ENCODE measurements around the gene IDH3A. TPM values are rescaled to one million over a fixed set of nuclear protein-coding genes. Genes with fewer than 3 reads are reported as not detected.

Gene IDH3A
- total RNA-seq, 2 donors from 2014 or later, result 34.2 to 43.2 TPM

- Mint-ChIP-seq H3K4me1 (peaks cover 2% of the 10 kb centered on the region), H3K27me3 (ENCODE audit: insufficient read depth) (no peaks in the 10 kb centered on the region), H3K4me3 (no peak overlapping the region), H3K36me3 (ENCODE audit: low read depth) (peaks cover 19% of the 10 kb centered on the region), H3K9me3 (no peaks in the 10 kb centered on the region), H3K27ac (no peak overlapping the region)
- no peaks in the 10 kb centered on the region for H3K36me3 ChIP-seq (ENCODE audit: control insufficient read depth, insufficient read depth, low read length)
- no peak for DNase-seq
- no peaks in the 10 kb centered on the region for H3K4me1 ChIP-seq (ENCODE audit: control insufficient read depth, insufficient read depth, low read length)
- H3K27me3 ChIP-seq (ENCODE audit: control insufficient read depth, insufficient read depth, low read length, poor library complexity, severe bottlenecking), result no peaks in the 10 kb centered on the region
- no peak overlapping the region for H3K4me3 ChIP-seq (ENCODE audit: low read length)
- no peak for TF ChIP-seq CTCF (conservative IDR thresholded peaks at IDR 0.05)
- WGBS, 2 experiments (ENCODE audit: insufficient coverage in 1 of 2, insufficient read length in 1 of 2), result 90 to 92% methylated on average over 5 to 6 of the region's 6 CpGs
- H3K27ac ChIP-seq (ENCODE audit: low read depth, low read length), result no peak overlapping the region
- H3K9ac ChIP-seq (ENCODE audit: extremely low read depth, low read length, poor library complexity, severe bottlenecking), result no peak overlapping the region
- no peaks in the 10 kb centered on the region for H3K9me3 ChIP-seq (ENCODE audit: control insufficient read depth, low read length)
Observed at GRCh38 chr15:78110096-78110495, 39.1 kb upstream of the IDH3A start.

- Histone ChIP-seq H3K27me3 (ENCODE audit: control insufficient read depth, insufficient read depth, low read length, poor library complexity, severe bottlenecking) (no peaks in the 10 kb centered on the region), H3K9ac (ENCODE audit: extremely low read depth, low read length, poor library complexity, severe bottlenecking) (no peak overlapping the region), H3K36me3 (ENCODE audit: control insufficient read depth, insufficient read depth, low read length) (no peaks in the 10 kb centered on the region), H3K4me3 (ENCODE audit: low read length) (no peak overlapping the region), H3K4me1 (ENCODE audit: control insufficient read depth, insufficient read depth, low read length) (no peaks in the 10 kb centered on the region), H3K9me3 (ENCODE audit: control insufficient read depth, low read length) (no peaks in the 10 kb centered on the region), H3K27ac (ENCODE audit: low read depth, low read length) (no peak overlapping the region)
- no peak for DNase-seq
- peaks cover 2% of the 10 kb centered on the region for H3K4me1 Mint-ChIP-seq
- no peaks in the 10 kb centered on the region for H3K9me3 Mint-ChIP-seq
- WGBS, 2 experiments (ENCODE audit: insufficient coverage in 1 of 2, insufficient read length in 1 of 2), result 95% methylated on average over 7 to 10 of the region's 10 CpGs
- no peak overlapping the region for H3K27ac Mint-ChIP-seq
- H3K27me3 Mint-ChIP-seq (ENCODE audit: insufficient read depth), result no peaks in the 10 kb centered on the region
- no peak overlapping the region for H3K4me3 Mint-ChIP-seq
- H3K36me3 Mint-ChIP-seq (ENCODE audit: low read depth), result peaks cover 12% of the 10 kb centered on the region
- TF ChIP-seq CTCF (conservative IDR thresholded peaks at IDR 0.05), result no peak
Observed at GRCh38 chr15:78110916-78111475, 38.2 kb upstream of the IDH3A start.

GRCh38 chr15:78111788-78112187 is 37.4 kb upstream of the IDH3A start:
- Histone ChIP-seq H3K9me3 (ENCODE audit: control insufficient read depth, low read length) (no peaks in the 10 kb centered on the region), H3K36me3 (ENCODE audit: control insufficient read depth, insufficient read depth, low read length) (no peaks in the 10 kb centered on the region), H3K27me3 (ENCODE audit: control insufficient read depth, insufficient read depth, low read length, poor library complexity, severe bottlenecking) (no peaks in the 10 kb centered on the region), H3K4me1 (ENCODE audit: control insufficient read depth, insufficient read depth, low read length) (no peaks in the 10 kb centered on the region), H3K9ac (ENCODE audit: extremely low read depth, low read length, poor library complexity, severe bottlenecking) (no peak overlapping the region), H3K4me3 (ENCODE audit: low read length) (no peak overlapping the region), H3K27ac (ENCODE audit: low read depth, low read length) (no peak overlapping the region)
- no peak for DNase-seq
- 95 to 100% methylated on average over 1 to 3 of the region's 3 CpGs for WGBS, 2 experiments (ENCODE audit: insufficient coverage in 1 of 2, insufficient read length in 1 of 2)
- Mint-ChIP-seq H3K4me1 (peaks cover 2% of the 10 kb centered on the region), H3K27me3 (ENCODE audit: insufficient read depth) (no peaks in the 10 kb centered on the region), H3K4me3 (no peak overlapping the region), H3K27ac (no peak overlapping the region), H3K9me3 (no peaks in the 10 kb centered on the region), H3K36me3 (ENCODE audit: low read depth) (peaks cover 7% of the 10 kb centered on the region)
- TF ChIP-seq CTCF (conservative IDR thresholded peaks at IDR 0.05), result no peak
